ENCODE data around the gene ZBTB3. TPM values are rescaled to one million over a fixed set of nuclear protein-coding genes. Genes with fewer than 3 reads are reported as not detected.

ZBTB3 gene
- total and polyA plus RNA-seq, 2 of the 13 experiments (the other 11 are each of a cell fraction or from before 2014, with no cell fraction given), result 3.4 to 5.2 TPM

DNA sequence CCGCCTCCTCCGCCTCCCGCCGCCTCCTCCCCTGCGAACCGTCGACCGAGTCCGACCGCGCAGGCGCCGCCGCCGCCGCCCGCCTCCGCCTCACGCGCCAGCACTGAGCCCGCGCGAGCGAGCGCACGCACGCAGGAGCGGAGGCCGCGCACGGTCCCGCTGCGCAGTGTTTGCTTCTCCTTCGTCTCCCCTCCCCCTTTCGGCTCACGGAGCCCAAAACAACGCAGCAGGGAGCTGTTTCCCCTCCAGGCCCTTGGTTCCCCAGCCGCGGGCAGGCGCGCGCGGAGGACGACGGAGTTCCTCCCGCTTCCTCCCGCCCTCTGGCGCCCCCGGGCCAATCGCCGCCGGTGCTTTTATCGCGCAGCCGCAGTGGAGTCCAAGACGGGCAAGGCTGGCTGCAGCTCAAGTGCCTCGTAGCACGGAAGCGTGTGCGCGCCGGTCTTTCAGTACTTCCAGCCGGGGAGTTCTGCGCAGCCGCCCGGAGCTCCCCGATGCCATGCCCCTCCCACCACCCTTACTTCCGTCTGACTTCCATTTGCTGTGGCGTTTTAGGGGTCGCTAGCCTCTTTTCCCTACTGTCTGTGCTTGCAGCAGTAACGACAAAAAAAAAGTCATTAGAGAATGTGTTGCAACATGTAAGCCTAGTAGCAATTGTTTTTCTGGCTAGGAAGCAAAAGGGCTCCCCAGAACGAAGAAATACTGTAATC lies 26.6 kb downstream of the ZBTB3 start, which contains the start of gene HNRNPUL2 (continued):
- peak; percentile 77; the same call in 1 of the 2 replicates for TF ChIP-seq MTERF4 (CRISPR knock-in tag; IDR thresholded peaks at IDR 0.05)
- TF ChIP-seq RELA (CRISPR knock-in tag; IDR thresholded peaks at IDR 0.05), result peak; percentile 69; the same call in 1 of the 2 replicates
- TF ChIP-seq SP2 (CRISPR knock-in tag; IDR thresholded peaks at IDR 0.05), result peak; percentile 88
- TF ChIP-seq REPIN1 (CRISPR knock-in tag; IDR thresholded peaks at IDR 0.05; ENCODE audit: borderline replicate concordance, low read depth), result peak; percentile 73; the same call in 1 of the 2 replicates
- no peak for TF ChIP-seq NR2F6 (IDR thresholded peaks at IDR 0.05)
- no peak; the same call in 1 of the 2 replicates for TF ChIP-seq NR2F6 (CRISPR knock-in tag; IDR thresholded peaks at IDR 0.05)
- no peak for TF ChIP-seq PAF1 (CRISPR knock-in tag; IDR thresholded peaks at IDR 0.05)
- TF ChIP-seq ZNF772 (CRISPR knock-in tag; IDR thresholded peaks at IDR 0.05), result peak; percentile 86; the same call in 1 of the 2 replicates
- TF ChIP-seq SNAI1 (CRISPR knock-in tag; IDR thresholded peaks at IDR 0.05; ENCODE audit: borderline replicate concordance), result no peak
- no peak for TF ChIP-seq SOX6 (IDR thresholded peaks at IDR 0.05)
- TF ChIP-seq SOX6 (CRISPR knock-in tag; IDR thresholded peaks at IDR 0.05), result peak; percentile 19; the same call in 1 of the 2 replicates
- no peak for TF ChIP-seq JDP2 (CRISPR knock-in tag; IDR thresholded peaks at IDR 0.05; ENCODE audit: borderline replicate concordance)
- no peak for TF ChIP-seq ZEB1 (IDR thresholded peaks at IDR 0.05; ENCODE audit: insufficient replicate concordance, low read depth)
- TF ChIP-seq MAFG (CRISPR knock-in tag; IDR thresholded peaks at IDR 0.05), result no peak
- TF ChIP-seq ZNF670 (CRISPR knock-in tag; IDR thresholded peaks at IDR 0.05; ENCODE audit: borderline replicate concordance), result peak; percentile 8; the same call in 1 of the 2 replicates
- TF ChIP-seq RBM22 (optimal IDR thresholded peaks at IDR 0.05; ENCODE audit: low read length), result no peak
- no peak for TF ChIP-seq CENPX (CRISPR knock-in tag; IDR thresholded peaks at IDR 0.05)
- TF ChIP-seq ZNF558 (CRISPR knock-in tag; IDR thresholded peaks at IDR 0.05; ENCODE audit: borderline replicate concordance), result peak; percentile 100; the same call in 1 of the 2 replicates
- peak; percentile 91 for TF ChIP-seq ZNF639 (CRISPR knock-in tag; conservative IDR thresholded peaks at IDR 0.05)
- peak; percentile 98 for TF ChIP-seq ZFP90 (CRISPR knock-in tag; IDR thresholded peaks at IDR 0.05; ENCODE audit: borderline replicate concordance)
- TF ChIP-seq, protein P1, sequence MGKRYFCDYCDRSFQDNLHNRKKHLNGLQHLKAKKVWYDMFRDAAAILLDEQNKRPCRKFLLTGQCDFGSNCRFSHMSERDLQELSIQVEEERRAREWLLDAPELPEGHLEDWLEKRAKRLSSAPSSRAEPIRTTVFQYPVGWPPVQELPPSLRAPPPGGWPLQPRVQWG (CRISPR knock-in tag; IDR thresholded peaks at IDR 0.05; ENCODE audit: borderline replicate concordance, low read depth), result no peak
- no peak for TF ChIP-seq PHB2 (IDR thresholded peaks at IDR 0.05; ENCODE audit: partially characterized antibody)
- TF ChIP-seq, protein P2, sequence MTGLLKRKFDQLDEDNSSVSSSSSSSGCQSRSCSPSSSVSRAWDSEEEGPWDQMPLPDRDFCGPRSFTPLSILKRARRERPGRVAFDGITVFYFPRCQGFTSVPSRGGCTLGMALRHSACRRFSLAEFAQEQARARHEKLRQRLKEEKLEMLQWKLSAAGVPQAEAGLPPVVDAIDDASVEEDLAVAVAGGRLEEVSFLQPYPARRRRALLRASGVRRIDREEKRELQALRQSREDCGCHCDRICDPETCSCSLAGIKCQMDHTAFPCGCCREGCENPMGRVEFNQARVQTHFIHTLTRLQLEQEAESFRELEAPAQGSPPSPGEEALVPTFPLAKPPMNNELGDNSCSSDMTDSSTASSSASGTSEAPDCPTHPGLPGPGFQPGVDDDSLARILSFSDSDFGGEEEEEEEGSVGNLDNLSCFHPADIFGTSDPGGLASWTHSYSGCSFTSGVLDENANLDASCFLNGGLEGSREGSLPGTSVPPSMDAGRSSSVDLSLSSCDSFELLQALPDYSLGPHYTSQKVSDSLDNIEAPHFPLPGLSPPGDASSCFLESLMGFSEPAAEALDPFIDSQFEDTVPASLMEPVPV (CRISPR knock-in tag; IDR thresholded peaks at IDR 0.05), result peak; percentile 94
- peak; percentile 72; the same call in 1 of the 2 replicates for TF ChIP-seq ETV5 (CRISPR knock-in tag; IDR thresholded peaks at IDR 0.05; ENCODE audit: borderline replicate concordance)
- TF ChIP-seq PREB (CRISPR knock-in tag; IDR thresholded peaks at IDR 0.05), result peak; percentile 78; the same call in 1 of the 2 replicates
